ENCODE data around the gene PWWP2B.
A peak's percentile ranks its signal among the peaks of the same experiment; 100 is the strongest.

Gene PWWP2B

DNA sequence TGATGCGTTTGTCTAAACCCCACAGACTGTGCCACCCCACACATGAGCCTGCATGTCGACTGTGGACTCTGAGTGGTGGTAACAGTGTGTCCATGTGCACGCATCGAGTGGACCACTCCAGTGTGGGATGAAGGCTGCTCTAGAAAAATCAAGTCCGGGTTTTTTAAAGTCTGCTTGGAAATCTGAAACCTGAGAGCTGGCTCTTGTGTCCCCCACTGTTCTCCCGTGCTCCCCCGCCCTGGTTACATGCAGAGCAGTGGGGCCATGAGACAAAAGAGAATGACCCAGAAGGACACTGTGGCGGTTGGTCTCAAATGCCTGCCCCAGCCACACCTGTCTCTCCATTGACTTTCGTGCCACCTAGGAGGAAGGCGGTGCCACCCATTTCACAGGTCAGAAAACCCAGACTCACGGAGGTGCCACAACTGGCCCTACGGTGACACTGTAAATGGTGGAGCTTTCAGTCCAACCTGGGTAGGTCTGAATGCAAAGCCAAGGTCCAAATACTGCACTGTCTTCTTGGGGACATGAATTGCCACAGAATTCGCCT lies 27.3 kb upstream of the PWWP2B start:
- TF ChIP-seq, protein P1, sequence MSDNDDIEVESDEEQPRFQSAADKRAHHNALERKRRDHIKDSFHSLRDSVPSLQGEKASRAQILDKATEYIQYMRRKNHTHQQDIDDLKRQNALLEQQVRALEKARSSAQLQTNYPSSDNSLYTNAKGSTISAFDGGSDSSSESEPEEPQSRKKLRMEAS (IDR thresholded peaks at IDR 0.05), result peak; percentile 25; the same call in 1 of the 2 replicates
- TF ChIP-seq TAF1 (IDR thresholded peaks at IDR 0.05; ENCODE audit: low read depth), result no peak
- no peak for TF ChIP-seq RAD21 (IDR thresholded peaks at IDR 0.05; ENCODE audit: low read depth)
- TF ChIP-seq CREB1 (IDR thresholded peaks at IDR 0.05; ENCODE audit: low read depth), result no peak
- peak; percentile 39; the same call in 1 of the 2 replicates for TF ChIP-seq EP300 (IDR thresholded peaks at IDR 0.05; ENCODE audit: borderline replicate concordance)

DNA sequence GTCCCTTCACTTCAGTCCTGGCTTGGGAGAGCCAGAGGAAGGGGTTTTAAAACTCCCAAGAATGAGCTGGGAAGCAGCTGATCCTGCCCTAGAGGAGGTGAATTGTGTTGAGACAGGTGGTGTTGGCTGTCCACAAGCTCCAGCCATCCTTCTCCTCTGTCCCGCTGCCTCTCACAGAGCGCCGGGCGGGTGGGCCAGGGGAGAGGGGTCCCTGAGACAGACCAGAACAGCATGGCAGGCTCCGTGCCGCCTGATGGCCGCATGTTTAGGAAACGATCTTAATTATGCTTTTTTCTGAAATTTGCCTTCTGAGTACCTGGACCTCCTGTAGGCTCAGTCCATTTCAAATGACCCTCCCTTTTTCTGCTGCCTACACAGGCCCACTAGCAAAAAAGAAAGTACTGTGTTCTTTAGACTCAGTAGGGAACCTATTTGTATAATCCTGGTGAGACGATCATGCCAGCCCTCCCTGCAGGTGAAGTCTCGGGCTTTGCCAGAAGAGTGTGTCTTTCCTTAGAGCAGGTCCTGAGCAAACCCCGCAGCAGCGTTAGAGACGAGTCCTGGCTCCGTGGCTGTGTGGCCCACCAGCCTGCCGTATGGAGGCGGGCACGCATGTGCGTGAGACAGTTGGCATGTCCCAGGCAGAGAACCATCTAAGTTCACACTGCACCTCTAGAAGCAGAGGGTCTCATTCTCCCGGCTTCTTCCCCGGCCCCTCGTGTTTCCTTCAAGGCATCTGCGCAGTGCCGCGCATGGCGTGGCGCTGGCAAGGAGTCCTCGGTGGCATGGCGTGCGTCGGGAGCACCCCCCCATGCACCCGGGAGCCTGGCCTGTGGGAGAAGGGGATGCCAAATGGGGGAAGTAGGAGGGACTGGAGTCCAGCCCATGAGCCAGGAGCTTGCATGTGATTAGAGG lies 26.3 kb upstream of the PWWP2B start:
- TF ChIP-seq NFIC (IDR thresholded peaks at IDR 0.05), result no peak
- TF ChIP-seq TAF1 (IDR thresholded peaks at IDR 0.05; ENCODE audit: low read depth), result no peak
- TF ChIP-seq, protein P2, sequence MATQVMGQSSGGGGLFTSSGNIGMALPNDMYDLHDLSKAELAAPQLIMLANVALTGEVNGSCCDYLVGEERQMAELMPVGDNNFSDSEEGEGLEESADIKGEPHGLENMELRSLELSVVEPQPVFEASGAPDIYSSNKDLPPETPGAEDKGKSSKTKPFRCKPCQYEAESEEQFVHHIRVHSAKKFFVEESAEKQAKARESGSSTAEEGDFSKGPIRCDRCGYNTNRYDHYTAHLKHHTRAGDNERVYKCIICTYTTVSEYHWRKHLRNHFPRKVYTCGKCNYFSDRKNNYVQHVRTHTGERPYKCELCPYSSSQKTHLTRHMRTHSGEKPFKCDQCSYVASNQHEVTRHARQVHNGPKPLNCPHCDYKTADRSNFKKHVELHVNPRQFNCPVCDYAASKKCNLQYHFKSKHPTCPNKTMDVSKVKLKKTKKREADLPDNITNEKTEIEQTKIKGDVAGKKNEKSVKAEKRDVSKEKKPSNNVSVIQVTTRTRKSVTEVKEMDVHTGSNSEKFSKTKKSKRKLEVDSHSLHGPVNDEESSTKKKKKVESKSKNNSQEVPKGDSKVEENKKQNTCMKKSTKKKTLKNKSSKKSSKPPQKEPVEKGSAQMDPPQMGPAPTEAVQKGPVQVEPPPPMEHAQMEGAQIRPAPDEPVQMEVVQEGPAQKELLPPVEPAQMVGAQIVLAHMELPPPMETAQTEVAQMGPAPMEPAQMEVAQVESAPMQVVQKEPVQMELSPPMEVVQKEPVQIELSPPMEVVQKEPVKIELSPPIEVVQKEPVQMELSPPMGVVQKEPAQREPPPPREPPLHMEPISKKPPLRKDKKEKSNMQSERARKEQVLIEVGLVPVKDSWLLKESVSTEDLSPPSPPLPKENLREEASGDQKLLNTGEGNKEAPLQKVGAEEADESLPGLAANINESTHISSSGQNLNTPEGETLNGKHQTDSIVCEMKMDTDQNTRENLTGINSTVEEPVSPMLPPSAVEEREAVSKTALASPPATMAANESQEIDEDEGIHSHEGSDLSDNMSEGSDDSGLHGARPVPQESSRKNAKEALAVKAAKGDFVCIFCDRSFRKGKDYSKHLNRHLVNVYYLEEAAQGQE (IDR thresholded peaks at IDR 0.05; ENCODE audit: low read depth), result no peak
- TF ChIP-seq EP300 (IDR thresholded peaks at IDR 0.05; ENCODE audit: borderline replicate concordance), result no peak

DNA sequence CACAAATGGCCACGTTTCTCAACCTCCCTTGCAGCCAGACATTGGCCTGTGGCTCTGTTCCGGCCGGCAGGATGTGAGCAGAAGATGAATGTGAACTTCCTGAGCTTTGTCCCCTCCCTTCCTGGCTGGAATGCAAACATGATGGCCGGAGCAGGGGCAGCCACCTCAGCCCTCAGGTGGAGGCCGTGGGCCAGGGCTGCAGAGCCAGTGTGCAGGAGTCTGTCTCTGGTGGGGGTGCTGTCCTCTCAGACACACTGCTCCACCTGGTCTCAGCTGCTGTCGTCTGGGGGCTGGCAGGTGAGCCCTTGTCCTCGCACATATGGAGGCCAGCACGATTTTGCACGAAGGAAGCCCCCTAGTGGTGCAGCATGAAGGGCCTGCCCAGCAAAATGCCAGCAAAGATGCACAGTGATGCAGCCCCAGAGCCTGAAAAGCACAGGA lies 25.3 kb upstream of the PWWP2B start:
- TF ChIP-seq RAD21 (IDR thresholded peaks at IDR 0.05; ENCODE audit: low read depth) (peak; percentile 47), CEBPB (IDR thresholded peaks at IDR 0.05) (no peak)

DNA sequence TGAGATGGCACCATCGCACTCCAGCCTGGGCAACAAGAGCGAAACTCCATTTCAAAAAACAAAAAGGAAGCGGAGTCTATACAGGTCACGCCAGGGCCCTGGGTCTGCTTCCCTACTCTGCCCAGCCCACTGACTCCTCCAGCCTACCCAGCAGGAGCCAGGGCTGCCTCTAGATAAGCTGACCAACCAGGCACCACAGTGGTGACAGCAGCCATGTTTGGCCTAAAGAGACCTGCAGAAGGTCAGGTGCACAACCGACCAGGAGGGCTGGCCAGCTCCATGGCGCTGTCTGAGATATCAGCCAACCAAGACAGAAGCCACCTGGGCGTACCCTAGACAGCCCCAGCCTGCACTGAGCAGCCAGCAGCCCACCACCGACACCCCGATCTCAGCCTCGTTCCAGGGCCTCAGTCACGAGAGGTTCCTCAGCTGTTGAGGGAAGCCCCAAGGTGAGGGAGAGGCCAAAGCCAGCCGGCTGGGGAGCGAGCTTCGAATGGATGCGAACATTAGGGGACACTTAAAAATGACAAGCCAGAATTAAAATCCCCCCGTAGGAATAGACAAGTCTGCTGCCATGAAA lies 24.4 kb upstream of the PWWP2B start:
- no peak for TF ChIP-seq RAD21 (IDR thresholded peaks at IDR 0.05; ENCODE audit: low read depth)
- TF ChIP-seq, protein P2 (IDR thresholded peaks at IDR 0.05; ENCODE audit: low read depth), result no peak
- TF ChIP-seq NFIC (IDR thresholded peaks at IDR 0.05), result no peak
- TF ChIP-seq CEBPB (IDR thresholded peaks at IDR 0.05), result no peak

DNA sequence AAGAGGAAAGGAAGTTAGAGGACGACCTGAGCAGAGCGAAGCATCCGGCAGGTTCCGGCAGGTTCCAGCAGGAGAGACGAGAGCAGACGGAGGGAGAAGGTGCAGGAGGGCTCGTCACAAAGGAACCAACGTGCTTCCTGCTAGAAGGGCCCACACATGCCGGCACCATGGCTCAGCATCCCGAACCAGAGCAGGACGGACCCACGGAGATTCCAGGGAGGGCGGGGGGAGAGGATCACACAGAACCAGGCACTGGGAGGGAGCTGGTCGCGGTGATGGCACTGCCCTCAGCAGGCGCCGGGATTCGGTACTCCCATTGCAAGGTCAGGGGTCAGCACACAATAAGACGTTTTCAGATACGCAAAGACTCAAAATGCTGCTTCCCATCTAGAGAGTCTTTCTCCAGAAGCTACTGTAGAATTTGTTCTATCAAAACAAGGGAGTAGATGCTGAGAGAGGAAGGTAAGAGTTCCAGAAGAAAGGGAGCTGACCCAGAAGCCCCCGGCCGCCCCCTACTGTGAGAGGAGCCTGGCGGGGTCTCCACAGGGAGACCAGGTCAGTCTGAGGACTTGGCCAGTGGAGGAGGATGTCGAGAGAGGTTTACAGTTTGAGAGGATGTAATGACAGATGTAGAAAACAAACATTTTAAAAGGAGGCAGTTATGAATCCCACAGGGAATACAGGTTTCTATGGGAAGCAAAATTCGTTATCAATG lies 23.6 kb upstream of the PWWP2B start:
- TF ChIP-seq EGR1 (IDR thresholded peaks at IDR 0.05), result no peak
- no peak for TF ChIP-seq ZBTB7A (IDR thresholded peaks at IDR 0.05; ENCODE audit: low read depth)
- TF ChIP-seq, protein P3, sequence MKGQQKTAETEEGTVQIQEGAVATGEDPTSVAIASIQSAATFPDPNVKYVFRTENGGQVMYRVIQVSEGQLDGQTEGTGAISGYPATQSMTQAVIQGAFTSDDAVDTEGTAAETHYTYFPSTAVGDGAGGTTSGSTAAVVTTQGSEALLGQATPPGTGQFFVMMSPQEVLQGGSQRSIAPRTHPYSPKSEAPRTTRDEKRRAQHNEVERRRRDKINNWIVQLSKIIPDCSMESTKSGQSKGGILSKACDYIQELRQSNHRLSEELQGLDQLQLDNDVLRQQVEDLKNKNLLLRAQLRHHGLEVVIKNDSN (IDR thresholded peaks at IDR 0.05), result no peak
- TF ChIP-seq TCF12 (IDR thresholded peaks at IDR 0.05; ENCODE audit: low read depth), result no peak
- TF ChIP-seq TEAD4 (IDR thresholded peaks at IDR 0.05), result no peak
- TF ChIP-seq YY1 (IDR thresholded peaks at IDR 0.05; ENCODE audit: low read depth), result no peak
- TF ChIP-seq CEBPB (IDR thresholded peaks at IDR 0.05), result no peak
- no peak for TF ChIP-seq RAD21 (IDR thresholded peaks at IDR 0.05; ENCODE audit: low read depth)
- TF ChIP-seq, protein P1 (IDR thresholded peaks at IDR 0.05), result no peak
- no peak for TF ChIP-seq NFIC (IDR thresholded peaks at IDR 0.05)
- TF ChIP-seq FOXM1 (IDR thresholded peaks at IDR 0.05; ENCODE audit: borderline replicate concordance, low read depth), result no peak
- TF ChIP-seq EP300 (IDR thresholded peaks at IDR 0.05; ENCODE audit: borderline replicate concordance), result no peak
- TF ChIP-seq TAF1 (IDR thresholded peaks at IDR 0.05; ENCODE audit: low read depth), result no peak
- TF ChIP-seq, protein P2 (IDR thresholded peaks at IDR 0.05; ENCODE audit: low read depth), result no peak
- TF ChIP-seq CREB1 (IDR thresholded peaks at IDR 0.05; ENCODE audit: low read depth), result no peak

All from Ishikawa (cell line).